HepG2 (cell line): ENCODE data around the gene TMEM167B. TPM values are rescaled to one million over a fixed set of nuclear protein-coding genes. Genes with fewer than 3 reads are reported as not detected.
A peak's percentile ranks its signal among the peaks of the same experiment; 100 is the strongest.

Experiments used
- ARNT ChIP-seq: fragments of 450-650 bp; IDR thresholded peaks from 2 replicates; pipeline ENCODE4 v1.6.1; 2017
- ETS1 ChIP-seq: sonication (generic); formaldehyde crosslinking; IDR thresholded peaks from 2 replicates; pipeline ENCODE4 v1.4.0; 2020; ENCODE audit warnings: missing genetic modification reagents
- GPN1 ChIP-seq: sonication (generic); formaldehyde crosslinking; IDR thresholded peaks from 2 replicates; pipeline ENCODE4 v1.5.1; 2020; ENCODE audit warnings: missing genetic modification reagents, borderline replicate concordance
- HNRNPL ChIP-seq: fragments of 200-400 bp; formaldehyde crosslinking; IDR thresholded peaks from 2 replicates; pipeline ENCODE4 v1.6.1; 2017; ENCODE audit warnings: mild to moderate bottlenecking, low read depth, low read length
- IRX3 ChIP-seq: sonication (generic); formaldehyde crosslinking; IDR thresholded peaks from 2 replicates; pipeline ENCODE4 v1.8.1; 2023; ENCODE audit warnings: mild to moderate bottlenecking, low read depth, missing genetic modification reagents, borderline replicate concordance
- JUNB ChIP-seq: sonication (generic); formaldehyde crosslinking; IDR thresholded peaks from 2 replicates; pipeline ENCODE4 v1.8.0; 2022; ENCODE audit warnings: missing genetic modification reagents, mild to moderate bottlenecking, borderline replicate concordance
- NAIF1 ChIP-seq: sonication (generic); formaldehyde crosslinking; IDR thresholded peaks from 2 replicates; pipeline ENCODE4 v1.5.0; 2020; ENCODE audit warnings: mild to moderate bottlenecking, missing genetic modification reagents, borderline replicate concordance
- NFAT5 ChIP-seq: sonication (generic); formaldehyde crosslinking; IDR thresholded peaks from 2 replicates; pipeline ENCODE4 v1.4.0; 2020; ENCODE audit warnings: missing genetic modification reagents
- REXO4 ChIP-seq: sonication (generic); formaldehyde crosslinking; IDR thresholded peaks from 2 replicates; pipeline ENCODE4 v1.8.0; 2022; ENCODE audit warnings: missing genetic modification reagents, mild to moderate bottlenecking, borderline replicate concordance
- SAFB2 ChIP-seq: sonication (generic); formaldehyde crosslinking; IDR thresholded peaks from 2 replicates; pipeline ENCODE4 v1.5.1; 2020; ENCODE audit warnings: missing genetic modification reagents, low read depth, mild to moderate bottlenecking, borderline replicate concordance
- TP53 ChIP-seq: sonication (generic); formaldehyde crosslinking; conservative IDR thresholded peaks from 2 replicates; pipeline ENCODE4 v1.4.0; 2020; ENCODE audit warnings: missing genetic modification reagents
- ZFP41 ChIP-seq: sonication (generic); formaldehyde crosslinking; IDR thresholded peaks from 2 replicates; pipeline ENCODE4 v1.4.0; 2020; ENCODE audit warnings: mild to moderate bottlenecking, missing genetic modification reagents, borderline replicate concordance
- ZNF224 ChIP-seq: sonication (generic); formaldehyde crosslinking; IDR thresholded peaks from 2 replicates; pipeline ENCODE4 v1.5.0; 2020; ENCODE audit warnings: mild to moderate bottlenecking, missing genetic modification reagents
- ZNF264 ChIP-seq: sonication (generic); formaldehyde crosslinking; IDR thresholded peaks from 2 replicates; pipeline ENCODE4 v1.4.0; 2020; ENCODE audit warnings: missing genetic modification reagents
- ZNF275 ChIP-seq: sonication (generic); formaldehyde crosslinking; IDR thresholded peaks from 2 replicates; pipeline ENCODE4 v1.8.0; 2022; ENCODE audit warnings: missing genetic modification reagents, mild to moderate bottlenecking, inconsistent platforms, borderline replicate concordance
- ZNF446 ChIP-seq: sonication (generic); formaldehyde crosslinking; IDR thresholded peaks from 2 replicates; pipeline ENCODE4 v1.5.0; 2020; ENCODE audit warnings: mild to moderate bottlenecking, missing genetic modification reagents
- ZNF562 ChIP-seq: sonication (generic); formaldehyde crosslinking; IDR thresholded peaks from 2 replicates; pipeline ENCODE4 v1.8.0; 2022; ENCODE audit warnings: missing genetic modification reagents, borderline replicate concordance
- ZNF572 ChIP-seq: sonication (generic); formaldehyde crosslinking; IDR thresholded peaks from 2 replicates; pipeline ENCODE4 v1.5.1; 2020; ENCODE audit warnings: mild to moderate bottlenecking, missing genetic modification reagents
- ZZZ3 ChIP-seq: sonication (generic); formaldehyde crosslinking; IDR thresholded peaks from 2 replicates; pipeline ENCODE4 v1.4.0; 2020; ENCODE audit warnings: missing genetic modification reagents, mild to moderate bottlenecking, borderline replicate concordance
- polyA plus RNA-seq, 8 experiments: library from polyadenylated mRNA; depleted of rRNA in 3 of 8; stranded (reverse) in 7 of 8; unstranded in 1 of 8; fragments of >200 nt; fragmentation: Illumina TruSeq in 4 of 8; extraction: Trizol in 4 of 8; gene quantifications; 2 replicates each; pipeline versions ENCODE4 v1.2.1 to v1.2.3, GENCODE V29; 2011 to 2016; ENCODE audit warnings: low read depth in 4 of 8, missing spikeins in 1 of 8, mixed read lengths in 1 of 8; ENCODE audit not compliant: insufficient read depth in 1 of 8
- total RNA-seq, 5 experiments: library from RNA; depleted of rRNA; stranded (reverse); fragments of >200 nt; fragmentation: Illumina TruSeq; extraction: Trizol; gene quantifications; 2 replicates each; pipeline ENCODE4 v1.2.3, GENCODE V29; 2016; ENCODE audit warnings: low read depth in 1 of 5

The TMEM167B gene
- total and polyA plus RNA-seq, 2 of the 13 experiments (the other 11 are each of a cell fraction or from before 2014, with no cell fraction given) = 9.5 to 22.4 TPM

- TF ChIP-seq IRX3 (CRISPR knock-in tag) = no peak
- TF ChIP-seq ZNF275 (CRISPR knock-in tag) = 0 out of 2 replicates have a peak, but pooled peaks have one; percentile 39
- peak; percentile 51; the same call in 1 of the 2 replicates for TF ChIP-seq ZNF572
- TF ChIP-seq GPN1 (CRISPR knock-in tag) = no peak
- no peak for TF ChIP-seq ZNF224 (CRISPR knock-in tag)
- no peak for TF ChIP-seq ETS1
- no peak for TF ChIP-seq JUNB (CRISPR knock-in tag)
- TF ChIP-seq ZNF562 (CRISPR knock-in tag) = no peak
- no peak for TF ChIP-seq ARNT
- no peak for TF ChIP-seq ZFP41 (CRISPR knock-in tag)
- no peak for TF ChIP-seq NFAT5 (CRISPR knock-in tag)
- TF ChIP-seq NAIF1 (CRISPR knock-in tag) = 0 out of 2 replicates have a peak, but pooled peaks have one; percentile 69
- TF ChIP-seq ZNF264 = no peak
- TF ChIP-seq ZNF446 (CRISPR knock-in tag) = no peak
- TF ChIP-seq HNRNPL = 0 out of 2 replicates have a peak, but pooled peaks have one; percentile 58
- TF ChIP-seq SAFB2 (CRISPR knock-in tag) = no peak
- TF ChIP-seq ZZZ3 (CRISPR knock-in tag) = peak; percentile 99; the same call in 1 of the 2 replicates
- no peak for TF ChIP-seq TP53
- no peak for TF ChIP-seq REXO4 (CRISPR knock-in tag)
- TF ChIP-seq, all 625 proteins: peak for 237
Observed at GRCh38 chr1:109075531-109076490, 14.8 kb upstream of the TMEM167B start, which contains the start of gene TAF13 (continued).
